ENCODE data around the gene MYO16.

The MYO16 gene

GRCh38 chr13:108812661-108813060 is 183.2 kb downstream of the MYO16 start:
- no peak for DNase-seq

GRCh38 chr13:108813587-108814170 is 184.3 kb downstream of the MYO16 start:
- DNase-seq: no peak

DNA sequence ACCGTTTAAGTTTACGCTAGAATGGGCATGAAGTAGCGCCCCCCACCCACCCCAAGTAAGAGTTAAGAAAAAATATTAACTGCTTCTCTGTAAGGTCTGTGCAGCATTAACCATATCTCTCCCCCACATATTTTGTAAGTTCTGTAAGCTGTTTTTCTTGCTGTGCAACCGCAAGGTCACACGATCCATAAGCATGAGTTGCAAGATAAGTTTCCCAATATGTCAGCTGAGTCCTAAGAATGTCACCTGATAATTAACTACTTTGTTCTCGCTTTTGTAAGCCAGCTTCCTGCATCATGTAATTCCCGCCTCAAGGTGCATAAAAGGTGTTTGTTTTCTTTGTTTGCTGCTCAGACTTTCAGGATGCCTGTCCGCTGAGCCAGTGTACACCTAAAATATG is 187.0 kb downstream of the MYO16 start:
- no peak for DNase-seq

DNA sequence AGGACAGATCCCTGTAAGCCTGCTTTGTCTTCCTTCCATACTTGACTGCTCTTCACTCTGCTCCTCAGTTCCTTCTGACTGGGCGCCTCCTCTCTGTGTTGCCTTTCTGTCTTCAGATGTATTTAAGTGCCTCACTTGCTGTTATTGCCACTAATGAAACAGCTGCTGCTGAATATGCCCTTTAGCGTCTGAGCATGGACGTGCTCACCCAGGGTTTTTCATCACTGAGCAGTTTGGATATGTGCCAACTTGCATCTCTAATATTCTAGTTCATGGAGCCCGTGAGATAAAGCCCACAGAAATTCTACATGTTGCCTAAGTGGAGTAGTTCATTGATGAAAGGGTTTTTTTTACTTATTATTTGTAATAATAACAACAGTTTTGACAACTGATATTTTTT is 198.2 kb downstream of the MYO16 start:
- DNase-seq: no peak

GRCh38 chr13:108828086-108828815 is 198.8 kb downstream of the MYO16 start:
- DNase-seq: no peak

- no peak for DNase-seq
Observed at GRCh38 chr13:108830916-108831315, 201.5 kb downstream of the MYO16 start.

GRCh38 chr13:108833531-108833930 is 204.1 kb downstream of the MYO16 start:
- DNase-seq: no peak

DNA sequence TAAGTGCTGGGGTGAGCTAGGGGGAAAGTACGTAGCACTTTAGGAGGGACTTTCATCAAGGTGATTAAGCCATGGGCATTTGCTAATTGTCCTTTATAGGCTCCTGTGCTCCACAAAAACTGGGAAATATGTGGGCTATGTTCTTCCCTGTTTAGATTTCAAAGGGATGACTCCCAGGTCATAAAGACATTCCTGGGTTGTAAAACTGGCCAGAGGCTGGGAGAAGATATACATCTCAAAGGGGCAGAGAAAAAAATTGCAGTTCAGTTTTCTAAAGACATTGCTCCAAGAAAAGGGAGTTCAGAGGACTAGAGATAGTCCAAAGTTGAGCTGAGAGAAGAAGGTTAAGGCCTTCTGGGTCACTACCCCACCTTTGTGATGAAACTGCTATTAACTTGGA is 204.8 kb downstream of the MYO16 start:
- DNase-seq: no peak

DNA sequence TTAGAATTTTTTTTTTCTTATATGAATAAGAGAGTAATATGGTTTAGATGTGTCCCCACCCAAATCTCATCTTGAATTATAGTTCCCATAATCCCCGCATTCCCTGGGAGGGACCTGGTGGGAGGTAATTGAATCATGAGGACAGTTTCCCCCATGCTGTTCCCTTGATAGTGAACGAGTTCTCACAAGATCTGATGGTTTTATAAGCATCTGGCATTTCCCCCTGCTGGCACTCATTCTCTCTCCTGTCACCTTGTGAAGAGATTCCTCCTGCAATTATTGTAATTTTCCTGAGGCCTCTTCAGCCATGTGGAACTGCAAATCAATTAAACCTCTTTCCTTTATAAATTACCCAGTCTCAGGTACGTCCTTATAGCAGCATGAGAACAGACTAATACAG is 205.7 kb downstream of the MYO16 start:
- no peak for DNase-seq

DNA sequence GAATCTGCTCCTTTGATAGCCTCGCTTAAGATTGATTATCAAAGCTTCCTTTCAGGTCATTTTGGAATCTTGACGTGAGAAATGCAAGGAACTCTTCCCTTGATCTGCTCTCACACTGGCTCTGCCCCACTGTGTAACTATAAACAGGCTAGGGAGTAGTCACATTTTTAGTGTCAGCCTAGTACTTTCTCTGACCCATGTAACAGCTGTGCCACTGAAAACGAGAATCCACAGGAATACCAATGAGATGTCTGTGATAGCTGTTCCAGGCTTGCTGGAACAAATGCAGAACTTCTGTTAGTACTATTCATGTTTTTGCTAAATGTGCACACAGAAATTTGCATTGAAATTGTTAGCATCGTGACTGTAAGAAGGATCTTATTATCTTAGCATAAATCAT is 221.3 kb downstream of the MYO16 start:
- no peak for DNase-seq

DNA sequence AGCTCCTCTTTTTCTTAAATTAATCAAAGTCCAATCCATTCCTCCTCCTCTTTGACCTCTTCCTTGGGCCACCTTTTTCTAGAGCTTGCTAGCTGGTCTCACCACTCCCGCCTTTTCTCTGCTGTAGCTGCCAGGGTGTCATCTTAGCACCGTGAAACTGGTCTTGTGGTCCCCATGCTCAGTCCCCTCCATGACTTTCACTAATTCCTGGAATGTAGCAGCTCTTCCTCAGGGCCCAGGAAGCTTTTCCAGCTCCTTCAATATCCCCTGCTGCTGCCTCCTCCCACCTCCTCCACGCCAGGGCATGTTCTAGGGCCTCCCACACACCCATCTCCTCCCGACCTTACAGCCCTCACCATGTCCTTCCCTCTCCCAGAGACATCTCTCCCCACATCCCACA is 222.2 kb downstream of the MYO16 start:
- DNase-seq: no peak

- DNase-seq: no peak
Observed at GRCh38 chr13:108853031-108853430, 223.6 kb downstream of the MYO16 start.

- no peak for DNase-seq
Observed at GRCh38 chr13:108855737-108856387, 226.5 kb downstream of the MYO16 start.

- DNase-seq: no peak
Observed at GRCh38 chr13:108858676-108859075, 229.3 kb downstream of the MYO16 start.

GRCh38 chr13:108859197-108860012 is 230.0 kb downstream of the MYO16 start:
- no peak for DNase-seq

GRCh38 chr13:108860418-108860817 is 231.0 kb downstream of the MYO16 start:
- DNase-seq: no peak

DNA sequence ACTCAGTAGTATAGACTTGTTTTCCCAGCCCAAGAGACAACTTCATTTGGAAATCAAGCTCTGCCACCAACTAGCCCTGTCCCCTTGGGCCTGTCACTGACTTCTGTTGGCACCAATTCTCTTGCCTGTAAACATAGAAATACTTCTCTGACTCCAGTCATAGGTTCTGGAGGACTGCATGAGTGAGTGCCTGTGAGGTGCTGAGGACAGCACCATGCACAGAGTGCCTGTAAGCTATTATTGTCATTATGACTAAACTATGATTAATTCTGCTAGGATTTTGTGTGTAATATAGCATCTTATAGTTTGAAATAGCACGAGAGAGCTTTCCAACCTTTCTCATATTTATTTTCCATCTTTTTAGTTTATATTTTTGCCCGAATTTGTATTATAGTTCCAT is 247.9 kb downstream of the MYO16 start:
- DNase-seq: no peak

- no peak for DNase-seq
Observed at GRCh38 chr13:108878732-108879131, 249.3 kb downstream of the MYO16 start.

- DNase-seq: no peak
Observed at GRCh38 chr13:108889324-108889984, 260.0 kb downstream of the MYO16 start.

DNA sequence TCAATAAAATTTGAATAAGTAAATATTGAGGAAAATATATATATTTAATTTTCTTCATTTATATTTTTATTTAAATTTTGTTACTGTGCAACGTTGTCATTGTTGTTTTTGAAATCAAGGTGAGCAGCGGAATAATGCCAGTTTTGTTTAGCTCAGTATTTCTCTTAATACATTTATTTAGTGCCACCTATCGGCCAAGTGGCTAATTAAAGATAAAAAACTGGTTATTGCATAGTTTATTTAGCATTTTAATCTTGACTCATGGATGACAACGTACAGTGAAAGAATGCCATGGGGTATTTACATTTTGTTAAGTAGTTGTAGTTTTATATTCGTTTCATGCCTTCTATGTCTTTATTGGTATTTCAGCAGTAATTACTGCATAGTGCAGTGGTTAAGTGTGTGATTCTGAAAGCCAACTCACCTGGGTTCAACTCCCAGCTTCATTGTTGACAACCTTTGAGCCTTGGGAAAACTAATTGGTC is 265.9 kb downstream of the MYO16 start:
- DNase-seq: no peak

DNA sequence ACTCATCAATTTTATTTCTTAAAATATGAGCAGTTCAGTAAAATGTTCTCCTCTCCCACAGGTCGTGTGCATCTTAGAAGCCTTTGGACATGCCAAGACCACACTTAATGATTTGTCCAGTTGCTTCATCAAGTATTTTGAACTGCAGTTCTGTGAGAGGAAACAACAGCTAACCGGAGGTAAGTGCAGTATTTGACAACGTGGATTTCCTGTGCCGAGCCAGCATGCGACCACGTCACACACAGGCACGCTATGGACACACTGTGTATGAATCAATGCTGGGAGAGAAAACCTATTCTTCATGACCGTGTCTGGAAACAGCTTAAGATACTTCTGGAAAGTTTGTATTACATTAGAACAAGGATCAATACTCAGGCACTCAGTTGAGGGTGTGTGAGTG is 268.5 kb downstream of the MYO16 start:
- DNase-seq: no peak

DNA sequence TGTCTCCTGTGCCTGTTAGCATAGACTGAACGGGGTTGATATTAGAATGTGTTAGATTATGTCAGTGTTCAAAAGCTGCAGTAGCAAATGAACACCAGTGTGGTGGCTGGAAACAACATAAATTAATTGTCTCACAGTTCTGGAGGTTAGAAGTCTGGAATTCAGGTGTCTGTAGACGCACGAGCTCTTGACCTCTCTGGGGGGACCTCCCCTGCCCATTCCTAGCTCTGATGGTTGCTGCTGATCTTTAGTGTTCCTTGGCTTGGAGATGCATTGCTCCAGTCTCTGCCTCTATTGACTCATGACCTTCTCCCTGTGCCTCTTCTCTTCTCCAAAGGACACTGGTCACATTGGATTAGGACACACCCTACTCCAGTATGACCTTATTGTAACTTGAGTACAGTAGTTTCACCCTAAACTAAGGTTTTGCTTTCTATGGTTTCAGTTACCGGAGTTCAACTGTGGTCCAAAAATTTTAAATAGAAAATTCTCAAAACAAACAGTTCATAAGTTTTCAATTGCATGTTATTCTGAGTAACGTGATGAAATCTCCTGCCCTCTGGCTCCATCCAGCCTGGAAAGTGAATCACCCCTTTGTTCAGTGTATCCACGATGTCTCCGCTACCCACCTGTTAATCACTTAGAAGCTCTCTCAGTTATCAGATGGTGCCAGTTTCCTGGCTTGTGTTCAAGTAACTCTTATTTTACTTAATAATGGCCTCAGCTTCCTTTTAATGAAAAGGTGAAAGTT is 273.2 kb downstream of the MYO16 start:
- DNase-seq: no peak

Measured in KG1 (cell line).